Astrocyte of the spinal cord (primary cell): ENCODE measurements around the gene MTOR.

Source experiments
- DNase-seq: peaks from one replicate; pipeline ENCODE4 v3.0.0; 2011; ENCODE audit warnings: low read depth, low spot score
- H3K4me3 ChIP-seq: 2 replicates; pipeline ENCODE4 v1.5.1; 2011; ENCODE audit warnings: low read depth, mild to moderate bottlenecking, low read length, moderate library complexity
- CTCF ChIP-seq: IDR thresholded peaks from 2 replicates; pipeline ENCODE4 v1.5.1; 2012; ENCODE audit warnings: low read depth, mild to moderate bottlenecking, low read length, inconsistent platforms
- in situ Hi-C: cut with HindIII; loops from 2 replicates; pipeline ENCODE4 v1.10.0; 2017; ENCODE audit warnings: low sequenced_read_pairs

MTOR gene

GRCh38 chr1:11245248-11245647 is 17.1 kb downstream of the MTOR start:
- no peak for TF ChIP-seq CTCF
- DNase-seq: no peak
- in situ Hi-C loops: no loop called here

GRCh38 chr1:11238311-11238710 is 24.0 kb downstream of the MTOR start:
- TF ChIP-seq CTCF: no peak
- DNase-seq: no peak
- H3K4me3 ChIP-seq: no peak overlapping the region
- in situ Hi-C loops: no loop called here

More at GRCh38 chr1:11245248-11245647, 17.1 kb downstream of the MTOR start:
- H3K4me3 ChIP-seq: no peak overlapping the region

GRCh38 chr1:11237356-11237755 is 25.0 kb downstream of the MTOR start:
- in situ Hi-C loops: no loop called here
- no peak for DNase-seq
- no peak for TF ChIP-seq CTCF
- no peak overlapping the region for H3K4me3 ChIP-seq

- DNase-seq: no peak
- no peak overlapping the region for H3K4me3 ChIP-seq
- no peak for TF ChIP-seq CTCF
- in situ Hi-C loops: no loop called here
These were observed 29.1 kb downstream of the MTOR start for GRCh38 chr1:11233208-11233607.

GRCh38 chr1:11229203-11229602 is 33.1 kb downstream of the MTOR start:
- no peak for DNase-seq
- no peak overlapping the region for H3K4me3 ChIP-seq
- in situ Hi-C loops: no loop called here
- no peak for TF ChIP-seq CTCF

- no peak overlapping the region for H3K4me3 ChIP-seq
- TF ChIP-seq CTCF: no peak
- in situ Hi-C loops: no loop called here
- no peak for DNase-seq
These were observed 35.0 kb downstream of the MTOR start for GRCh38 chr1:11227106-11228077.
